SK-N-SH (cell line): ENCODE measurements around the gene CAD. TPM values are rescaled to one million over a fixed set of nuclear protein-coding genes. Genes with fewer than 3 reads are reported as not detected.

Source experiments
- CTCF ChIA-PET: fragments of 300-600, 350-600 bp; formaldehyde crosslinking; extraction: SDS; loops from one replicate; lab custom pipeline; 2021; lab: Yijun Ruan, JAX
- POLR2A ChIA-PET: fragments of 350-600 bp; sonication (Branson Sonifier 250); formaldehyde crosslinking; extraction: SDS; loops from one replicate; lab custom pipeline; 2020; ENCODE audit warnings: antibody characterized with exemption, inconsistent platforms; lab: Yijun Ruan, JAX
- DNase-seq: peaks from one replicate; pipeline ENCODE4 v3.0.0; 2012
- H2AFZ ChIP-seq: fragments of 200-600 bp; sonication (generic); 2 replicates; pipeline ENCODE4 v1.8.1; 2016; ENCODE audit warnings: antibody characterized with exemption, mild to moderate bottlenecking, low read depth
- H3F3A ChIP-seq: fragments of 200-600 bp; sonication (generic); replicated peaks from 2 replicates; pipeline ENCODE3; 2016; ENCODE audit warnings: antibody characterized with exemption, mild to moderate bottlenecking; ENCODE audit not compliant: insufficient read depth
- H3K27ac ChIP-seq, 2 experiments: fragments of 200-500 bp in 1 of 2; fragments of 200-600 bp in 1 of 2; sonication (Bioruptor generic) in 1 of 2; sonication (generic), shearing (Covaris generic) in 1 of 2; 2 replicates each; pipeline versions ENCODE4 v1.5.1 to v1.6.1; 2014 to 2016; ENCODE audit warnings: low read depth in 2 of 2, inconsistent platforms in 1 of 2, low read length in 1 of 2, mild to moderate bottlenecking in 1 of 2, mixed read lengths in 1 of 2
- H3K27me3 ChIP-seq: fragments of 200-600 bp; sonication (generic), shearing (Covaris generic); 2 replicates; pipeline ENCODE4 v1.6.1; 2016; ENCODE audit warnings: mixed run types; ENCODE audit not compliant: insufficient read depth
- H3K36me3 ChIP-seq, 2 experiments: fragments of 200-500 bp in 1 of 2; fragments of 200-600 bp in 1 of 2; sonication (Bioruptor generic) in 1 of 2; sonication (generic) in 1 of 2; replicated peaks in 1 of 2; 2 replicates each; pipeline versions ENCODE3 to v1.5.1; 2014 to 2016; ENCODE audit warnings: low read length in 1 of 2, mild to moderate bottlenecking in 1 of 2; ENCODE audit not compliant: insufficient read depth in 2 of 2, control insufficient read depth in 1 of 2
- H3K4me1 ChIP-seq, 2 experiments: fragments of 200-500 bp in 1 of 2; fragments of 200-600 bp in 1 of 2; sonication (Bioruptor generic) in 1 of 2; sonication (generic), shearing (Covaris generic) in 1 of 2; 2 replicates each; pipeline versions ENCODE4 v1.5.1 to v1.6.1; 2014 to 2016; ENCODE audit warnings: low read depth in 1 of 2, low read length in 1 of 2, mixed run types in 1 of 2; ENCODE audit not compliant: insufficient read depth in 2 of 2, control insufficient read depth in 1 of 2
- H3K4me2 ChIP-seq: fragments of 200-600 bp; sonication (generic), shearing (Covaris generic); 2 replicates; pipeline ENCODE4 v1.6.1; 2017; ENCODE audit warnings: mixed run types
- H3K4me3 ChIP-seq, 2 experiments: fragments of 200-500 bp in 1 of 2; fragments of 200-600 bp in 1 of 2; sonication (Bioruptor generic) in 1 of 2; sonication (generic), shearing (Covaris generic) in 1 of 2; 2 replicates each; pipeline versions ENCODE4 v1.5.1 to v1.8.1; 2014 to 2016; ENCODE audit warnings: low read depth in 2 of 2, inconsistent platforms in 1 of 2, low read length in 1 of 2, mild to moderate bottlenecking in 1 of 2, mixed read lengths in 1 of 2, moderate library complexity in 1 of 2
- H3K79me2 ChIP-seq: fragments of 200-600 bp; sonication (generic); 2 replicates; pipeline ENCODE4 v1.8.1; 2017; ENCODE audit warnings: mild to moderate bottlenecking; ENCODE audit not compliant: insufficient read depth
- H3K9ac ChIP-seq: fragments of 200-600 bp; sonication (generic); 2 replicates; pipeline ENCODE4 v1.6.1; 2017; ENCODE audit warnings: mixed run types
- H3K9me2 ChIP-seq: fragments of 200-600 bp; sonication (generic); 2 replicates; pipeline ENCODE4 v1.6.1; 2017; ENCODE audit warnings: mixed run types
- H3K9me3 ChIP-seq: fragments of 200-600 bp; sonication (generic); 2 replicates; pipeline ENCODE4 v1.6.1; 2017; ENCODE audit warnings: mixed run types, mild to moderate bottlenecking, moderate library complexity
- H4K20me1 ChIP-seq: fragments of 200-600 bp; sonication (generic); 2 replicates; pipeline ENCODE4 v1.6.1; 2017; ENCODE audit warnings: mild to moderate bottlenecking, mixed run types; ENCODE audit not compliant: insufficient read depth
- CHD2 ChIP-seq: fragments of 150-350 bp; IDR thresholded peaks from 2 replicates; pipeline ENCODE4 v1.6.1; 2018; ENCODE audit warnings: low read length; ENCODE audit not compliant: partially characterized antibody
- EP300 ChIP-seq, 2 experiments: IDR thresholded peaks; 2 replicates each; pipeline versions ENCODE4 v1.4.0 to v1.6.1; 2012; ENCODE audit warnings: borderline replicate concordance in 1 of 2, low read depth in 1 of 2, low read length in 1 of 2
- GABPA ChIP-seq: IDR thresholded peaks from 2 replicates; pipeline ENCODE4 v1.4.0; 2012; ENCODE audit warnings: low read depth, mild to moderate bottlenecking
- MXI1 ChIP-seq: IDR thresholded peaks from 2 replicates; pipeline ENCODE4 v1.6.1; 2012; ENCODE audit warnings: mild to moderate bottlenecking, low read depth, low read length, improper control_type of control experiment
- RFX5 ChIP-seq: IDR thresholded peaks from 2 replicates; pipeline ENCODE4 v1.6.1; 2012; ENCODE audit warnings: mild to moderate bottlenecking, improper control_type of control experiment, low read length
- TAF1 ChIP-seq: IDR thresholded peaks from 2 replicates; pipeline ENCODE4 v1.6.1; 2012; ENCODE audit warnings: low read depth, mild to moderate bottlenecking, low read length, moderate library complexity, borderline replicate concordance
- TCF12 ChIP-seq: IDR thresholded peaks from 2 replicates; pipeline ENCODE4 v1.4.0; 2012
- TEAD4 ChIP-seq: IDR thresholded peaks from 2 replicates; pipeline ENCODE4 v1.4.0; 2012; ENCODE audit warnings: mild to moderate bottlenecking, borderline replicate concordance; ENCODE audit not compliant: insufficient read depth
- USF1 ChIP-seq: IDR thresholded peaks from 2 replicates; pipeline ENCODE4 v1.4.0; 2012; ENCODE audit warnings: low read depth, borderline replicate concordance
- USF2 ChIP-seq: fragments of 150-350 bp; IDR thresholded peaks from 2 replicates; pipeline ENCODE4 v1.6.1; 2017; ENCODE audit warnings: antibody characterized with exemption, low read length, low read depth, borderline replicate concordance
- WGBS: methylation state at CpG from one replicate; pipeline ENCODE4 v1.1.6; 2017; ENCODE audit warnings: low lambda C conversion rate; 5-methylcytosine and 5-hydroxymethylcytosine counted together
- polyA plus RNA-seq, 3 experiments: library from polyadenylated mRNA; depleted of rRNA; stranded (reverse); fragments of >200 nt; gene quantifications; 2 replicates each; pipeline ENCODE4 v1.2.3, GENCODE V29; 2012
- TF ChIP-seq, protein P1 (sequence below): IDR thresholded peaks from 2 replicates; pipeline ENCODE4; 2012

Gene CAD
- polyA plus RNA-seq, 1 of the 3 experiments (the other 2 are of a cell fraction) = 47.6 TPM

DNA sequence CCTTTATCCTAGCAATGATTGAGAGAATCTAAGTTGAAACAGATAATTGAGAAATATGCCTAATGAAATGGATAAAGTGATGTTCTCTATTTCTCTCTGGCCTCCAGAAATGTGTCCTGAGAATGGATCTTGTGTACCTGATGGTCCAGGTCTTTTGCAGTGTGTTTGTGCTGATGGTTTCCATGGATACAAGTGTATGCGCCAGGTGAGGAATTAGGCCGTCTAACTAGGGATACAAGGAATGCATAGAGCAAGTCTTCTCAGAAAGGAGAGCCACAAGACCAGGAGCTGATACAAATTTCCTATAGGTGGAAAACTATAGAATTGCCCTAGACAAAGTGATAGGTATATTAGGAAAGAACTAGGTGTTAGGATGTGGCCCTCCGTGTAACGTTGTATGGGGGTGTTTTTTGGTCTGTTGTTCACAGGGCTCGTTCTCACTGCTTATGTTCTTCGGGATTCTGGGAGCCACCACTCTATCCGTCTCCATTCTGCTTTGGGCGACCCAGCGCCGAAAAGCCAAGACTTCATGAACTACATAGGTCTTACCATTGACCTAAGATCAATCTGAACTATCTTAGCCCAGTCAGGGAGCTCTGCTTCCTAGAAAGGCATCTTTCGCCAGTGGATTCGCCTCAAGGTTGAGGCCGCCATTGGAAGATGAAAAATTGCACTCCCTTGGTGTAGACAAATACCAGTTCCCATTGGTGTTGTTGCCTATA, 592 bp upstream of the CAD start:
- TF ChIP-seq TCF12 (no peak), USF1 (no peak), GABPA (no peak), USF2 (no peak), CHD2 (no peak), MXI1 (no peak), TEAD4 (no peak), EP300 (IDR thresholded peaks at IDR 0.05; ENCODE audit: borderline replicate concordance in 1 of 2, low read depth in 1 of 2, low read length in 1 of 2) (no peak), TAF1 (no peak)
- TF ChIP-seq, protein P1, sequence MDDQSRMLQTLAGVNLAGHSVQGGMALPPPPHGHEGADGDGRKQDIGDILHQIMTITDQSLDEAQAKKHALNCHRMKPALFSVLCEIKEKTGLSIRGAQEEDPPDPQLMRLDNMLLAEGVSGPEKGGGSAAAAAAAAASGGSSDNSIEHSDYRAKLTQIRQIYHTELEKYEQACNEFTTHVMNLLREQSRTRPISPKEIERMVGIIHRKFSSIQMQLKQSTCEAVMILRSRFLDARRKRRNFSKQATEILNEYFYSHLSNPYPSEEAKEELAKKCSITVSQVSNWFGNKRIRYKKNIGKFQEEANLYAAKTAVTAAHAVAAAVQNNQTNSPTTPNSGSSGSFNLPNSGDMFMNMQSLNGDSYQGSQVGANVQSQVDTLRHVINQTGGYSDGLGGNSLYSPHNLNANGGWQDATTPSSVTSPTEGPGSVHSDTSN = no peak
- TF ChIP-seq, all 33 proteins: peak for 0
- no peak overlapping the region; the same call in 1 of the 2 replicates for H3K9ac ChIP-seq
- H3K9me2 ChIP-seq = no peaks in the 10 kb centered on the region
- CTCF ChIA-PET = interaction anchor here (0.9 to 1.5 kb wide), 7 partner anchors 10 to 86 kb away, joined by 3 to 7 read pairs (median 3); no protein-coding TSS in a partner anchor
- H3K4me1 ChIP-seq = peaks cover 9 to 24% of the 10 kb centered on the region in 2 experiments; a peak in 3 of 4 replicates
- peak overlapping the region; percentile 86 for H3K4me2 ChIP-seq
- H2AFZ ChIP-seq = peak overlapping the region; percentile 81; the same call in 1 of the 2 replicates
- no peaks in the 10 kb centered on the region for H4K20me1 ChIP-seq
- peaks cover 43% of the 10 kb centered on the region; the same call in 1 of the 2 replicates for H3K79me2 ChIP-seq
- H3K27ac ChIP-seq = peak overlapping the region; percentile 5 to 74
- no peaks in the 10 kb centered on the region for H3K9me3 ChIP-seq
- peaks cover 34 to 42% of the 10 kb centered on the region in 2 experiments for H3K36me3 ChIP-seq
- DNase-seq = no peak
- H3K4me3 ChIP-seq = peak overlapping the region; percentile 73 to 82; a peak in 3 of 4 replicates
- WGBS = 76% methylated on average over 11 of the region's 13 CpGs
- H3F3A ChIP-seq = peaks cover 12% of the 10 kb centered on the region
- POLR2A ChIA-PET = no interaction called here
- H3K27me3 ChIP-seq = no peaks in the 10 kb centered on the region

- peaks cover 4 to 15% of the 10 kb centered on the region in 2 experiments; a peak in 3 of 4 replicates for H3K4me1 ChIP-seq
- peaks cover 33% of the 10 kb centered on the region; the same call in 1 of the 2 replicates for H3K79me2 ChIP-seq
- peaks cover 49 to 58% of the 10 kb centered on the region in 2 experiments for H3K36me3 ChIP-seq
- WGBS = 97% methylated on average over 4 of the region's 4 CpGs
- H3K9ac ChIP-seq = no peak overlapping the region
- H3F3A ChIP-seq = peaks cover 6% of the 10 kb centered on the region
- no peaks in the 10 kb centered on the region for H3K9me2 ChIP-seq
- no peak overlapping the region for H2AFZ ChIP-seq
- TF ChIP-seq RFX5 (no peak), USF1 (no peak)
- ChIA-PET POLR2A (interaction anchor here (1.5 kb wide), 1 partner anchor 12 kb away, joined by 4 read pairs; no protein-coding TSS in a partner anchor), CTCF (interaction anchor here (0.8 to 1.3 kb wide), 2 partner anchors 23 to 61 kb away, joined by 3 read pairs; no protein-coding TSS in a partner anchor)
- DNase-seq = no peak
- peak overlapping the region; percentile 86 for H3K4me2 ChIP-seq
- H3K27ac ChIP-seq = no peak overlapping the region
- H3K4me3 ChIP-seq = no peak overlapping the region
- no peaks in the 10 kb centered on the region for H3K9me3 ChIP-seq
- H4K20me1 ChIP-seq = no peaks in the 10 kb centered on the region
- H3K27me3 ChIP-seq = no peaks in the 10 kb centered on the region
Measured at GRCh38 chr2:27218614-27219013, 1.4 kb downstream of the CAD start.
